Peyer's patch (tissue), 4 donors: ENCODE data around the gene UBXN6.

Experiments used
- CTCF ChIP-seq, 6 experiments: fragments of 450-650 bp in 4 of 6; fragments of 200-600 bp in 2 of 6; sonication (generic) in 1 of 6; IDR thresholded peaks; one replicate each; pipeline ENCODE4 v1.5.1; 2017 to 2019; ENCODE audit warnings: antibody characterized with exemption in 6 of 6, mild to moderate bottlenecking in 3 of 6, moderate library complexity in 1 of 6
- POLR2A ChIP-seq, 2 donors: fragments of 450-650 bp; IDR thresholded peaks; one replicate each; pipeline ENCODE4 v1.5.1; 2017; ENCODE audit warnings: antibody characterized with exemption in 2 of 2, mild to moderate bottlenecking in 2 of 2, moderate library complexity in 2 of 2

- TF ChIP-seq POLR2A (IDR thresholded peaks at IDR 0.05) (no peak), CTCF (IDR thresholded peaks at IDR 0.05) (no peak)
Observed at GRCh38 chr19:4499318-4499717, 41.7 kb upstream of the UBXN6 start.
